ENCODE data around the gene PRKX.

- TF ChIP-seq EZH2phosphoT487 (IDR thresholded peaks at IDR 0.05; ENCODE audit: low read depth, severe bottlenecking, unreplicated experiment) (no peak), EZH2 (IDR thresholded peaks at IDR 0.05; ENCODE audit: borderline replicate concordance) (no peak), CTCF (IDR thresholded peaks at IDR 0.05; ENCODE audit: poor library complexity) (no peak)
Observed at GRCh38 chrX:3743801-3744439, 30.5 kb upstream of the PRKX start.

Measured in hepatocyte (in vitro differentiated cells).